ENCODE results near the gene AADACL2.

AADACL2 gene

GRCh38 chr3:151743855-151744254, 10.1 kb downstream of the AADACL2 start:
- TF ChIP-seq TAF1 (IDR thresholded peaks at IDR 0.05; ENCODE audit: borderline replicate concordance, insufficient read depth, low read length) = no peak
- no peak for TF ChIP-seq SIN3A (IDR thresholded peaks at IDR 0.05; ENCODE audit: borderline replicate concordance, insufficient read depth, low read length)
- TF ChIP-seq FOXP2 (optimal IDR thresholded peaks at IDR 0.05; ENCODE audit: borderline replicate concordance, extremely low read depth, extremely low read length, insufficient read depth) = no peak
- no peak for TF ChIP-seq REST (IDR thresholded peaks at IDR 0.05; ENCODE audit: insufficient read depth in 1 of 2, low read depth in 2 of 2, low read length in 2 of 2)
- TF ChIP-seq POLR2AphosphoS5 (IDR thresholded peaks at IDR 0.05; ENCODE audit: low read depth, low read length) = no peak

- TF ChIP-seq FOXP2 (optimal IDR thresholded peaks at IDR 0.05; ENCODE audit: borderline replicate concordance, extremely low read depth, extremely low read length, insufficient read depth) (no peak), REST (IDR thresholded peaks at IDR 0.05; ENCODE audit: insufficient read depth in 1 of 2, low read depth in 2 of 2, low read length in 2 of 2) (no peak), POLR2AphosphoS5 (IDR thresholded peaks at IDR 0.05; ENCODE audit: low read depth, low read length) (no peak), SIN3A (IDR thresholded peaks at IDR 0.05; ENCODE audit: borderline replicate concordance, insufficient read depth, low read length) (no peak), TAF1 (IDR thresholded peaks at IDR 0.05; ENCODE audit: borderline replicate concordance, insufficient read depth, low read length) (no peak)
Measured at GRCh38 chr3:151750181-151750580, 16.5 kb downstream of the AADACL2 start.

- TF ChIP-seq SIN3A (IDR thresholded peaks at IDR 0.05; ENCODE audit: borderline replicate concordance, insufficient read depth, low read length) = no peak
- TF ChIP-seq FOXP2 (optimal IDR thresholded peaks at IDR 0.05; ENCODE audit: borderline replicate concordance, extremely low read depth, extremely low read length, insufficient read depth) = no peak
- no peak for TF ChIP-seq TAF1 (IDR thresholded peaks at IDR 0.05; ENCODE audit: borderline replicate concordance, insufficient read depth, low read length)
- no peak for TF ChIP-seq REST (IDR thresholded peaks at IDR 0.05; ENCODE audit: insufficient read depth in 1 of 2, low read depth in 2 of 2, low read length in 2 of 2)
- no peak for TF ChIP-seq POLR2AphosphoS5 (IDR thresholded peaks at IDR 0.05; ENCODE audit: low read depth, low read length)
Measured at GRCh38 chr3:151750678-151751077, 17.0 kb downstream of the AADACL2 start.

GRCh38 chr3:151751161-151751560, 17.4 kb downstream of the AADACL2 start:
- TF ChIP-seq POLR2AphosphoS5 (IDR thresholded peaks at IDR 0.05; ENCODE audit: low read depth, low read length) (no peak), REST (IDR thresholded peaks at IDR 0.05; ENCODE audit: insufficient read depth in 1 of 2, low read depth in 2 of 2, low read length in 2 of 2) (no peak)

- TF ChIP-seq FOXP2 (optimal IDR thresholded peaks at IDR 0.05; ENCODE audit: borderline replicate concordance, extremely low read depth, extremely low read length, insufficient read depth) (no peak), REST (IDR thresholded peaks at IDR 0.05; ENCODE audit: insufficient read depth in 1 of 2, low read depth in 2 of 2, low read length in 2 of 2) (no peak)
Measured at GRCh38 chr3:151753846-151754245, 20.1 kb downstream of the AADACL2 start.

All from PFSK-1 (cell line).